H1 (cell line): ENCODE results near the gene PCDHGB5. TPM values are rescaled to one million over a fixed set of nuclear protein-coding genes. Genes with fewer than 3 reads are reported as not detected.

Source experiments
- CHD7 ChIP-seq: fragments of 300-600 bp; sonication (generic); IDR thresholded peaks from 2 replicates; pipeline ENCODE4 v1.7.1; 2012; ENCODE audit warnings: low read length, moderate library complexity, mild to moderate bottlenecking, inconsistent platforms; ENCODE audit not compliant: insufficient replicate concordance
- FOSL1 ChIP-seq: IDR thresholded peaks from 2 replicates; pipeline ENCODE4 v1.6.1; 2011; ENCODE audit warnings: mild to moderate bottlenecking, low read depth, low read length, moderate library complexity; ENCODE audit not compliant: insufficient read depth
- RFX5 ChIP-seq: IDR thresholded peaks from 2 replicates; pipeline ENCODE4 v1.6.1; 2011; ENCODE audit warnings: low read depth, low read length, improper control_type of control experiment, borderline replicate concordance
- RNF2 ChIP-seq: fragments of 200-900, 300-1000 bp; sonication (generic); IDR thresholded peaks from 2 replicates; pipeline ENCODE4 v1.7.1; 2016; ENCODE audit warnings: borderline replicate concordance, low read depth, mild to moderate bottlenecking, antibody characterized with exemption, low read length; ENCODE audit not compliant: poor library complexity, severe bottlenecking; ENCODE audit errors: missing control alignments
- SRF ChIP-seq: IDR thresholded peaks from 2 replicates; pipeline ENCODE4 v1.6.1; 2011; ENCODE audit warnings: mild to moderate bottlenecking, low read depth, low read length, moderate library complexity
- USF2 ChIP-seq: IDR thresholded peaks from 2 replicates; pipeline ENCODE4 v1.6.1; 2011; ENCODE audit warnings: low read length, improper control_type of control experiment
- polyA plus RNA-seq, 7 experiments: library from polyadenylated mRNA; depleted of rRNA in 3 of 7; stranded (reverse) in 5 of 7; unstranded in 2 of 7; fragments of >200 nt in 5 of 7; fragments of 200-250 nt in 2 of 7; gene quantifications; 1 replicate in 5 of 7; 2 replicates in 1 of 7; 4 replicates in 1 of 7; pipeline versions ENCODE4 v1.2.1 to v1.2.3, GENCODE V29; 2011 to 2013; ENCODE audit warnings: missing spikeins in 2 of 7, mixed read lengths in 2 of 7
- total RNA-seq: library from RNA; stranded (reverse); fragmentation: NEBNext Ultra II Directional; extraction: Animal tissue kit (Norgen Biotek cat#: 25700); gene quantifications from 2 replicates; pipeline ENCODE4 v1.2.1, GENCODE V29; 2021

The PCDHGB5 gene
- total and polyA plus RNA-seq, 2 of the 8 experiments (the other 6 are each of a cell fraction or from before 2014, with no cell fraction given) = 1.1 to 2.6 TPM

GRCh38 chr5:141422742-141423291 is 25.1 kb downstream of the PCDHGB5 start (continued):
- TF ChIP-seq RNF2 (no peak), SRF (no peak), USF2 (no peak), CHD7 (no peak), RFX5 (no peak), FOSL1 (no peak)
- TF ChIP-seq, all 59 proteins: peak for 0
